ENCODE data around the gene SLC15A1. TPM values are rescaled to one million over a fixed set of nuclear protein-coding genes. Genes with fewer than 3 reads are reported as not detected.

The SLC15A1 gene, protein sequence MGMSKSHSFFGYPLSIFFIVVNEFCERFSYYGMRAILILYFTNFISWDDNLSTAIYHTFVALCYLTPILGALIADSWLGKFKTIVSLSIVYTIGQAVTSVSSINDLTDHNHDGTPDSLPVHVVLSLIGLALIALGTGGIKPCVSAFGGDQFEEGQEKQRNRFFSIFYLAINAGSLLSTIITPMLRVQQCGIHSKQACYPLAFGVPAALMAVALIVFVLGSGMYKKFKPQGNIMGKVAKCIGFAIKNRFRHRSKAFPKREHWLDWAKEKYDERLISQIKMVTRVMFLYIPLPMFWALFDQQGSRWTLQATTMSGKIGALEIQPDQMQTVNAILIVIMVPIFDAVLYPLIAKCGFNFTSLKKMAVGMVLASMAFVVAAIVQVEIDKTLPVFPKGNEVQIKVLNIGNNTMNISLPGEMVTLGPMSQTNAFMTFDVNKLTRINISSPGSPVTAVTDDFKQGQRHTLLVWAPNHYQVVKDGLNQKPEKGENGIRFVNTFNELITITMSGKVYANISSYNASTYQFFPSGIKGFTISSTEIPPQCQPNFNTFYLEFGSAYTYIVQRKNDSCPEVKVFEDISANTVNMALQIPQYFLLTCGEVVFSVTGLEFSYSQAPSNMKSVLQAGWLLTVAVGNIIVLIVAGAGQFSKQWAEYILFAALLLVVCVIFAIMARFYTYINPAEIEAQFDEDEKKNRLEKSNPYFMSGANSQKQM
- not detected in 2 replicates for total RNA-seq

DNA sequence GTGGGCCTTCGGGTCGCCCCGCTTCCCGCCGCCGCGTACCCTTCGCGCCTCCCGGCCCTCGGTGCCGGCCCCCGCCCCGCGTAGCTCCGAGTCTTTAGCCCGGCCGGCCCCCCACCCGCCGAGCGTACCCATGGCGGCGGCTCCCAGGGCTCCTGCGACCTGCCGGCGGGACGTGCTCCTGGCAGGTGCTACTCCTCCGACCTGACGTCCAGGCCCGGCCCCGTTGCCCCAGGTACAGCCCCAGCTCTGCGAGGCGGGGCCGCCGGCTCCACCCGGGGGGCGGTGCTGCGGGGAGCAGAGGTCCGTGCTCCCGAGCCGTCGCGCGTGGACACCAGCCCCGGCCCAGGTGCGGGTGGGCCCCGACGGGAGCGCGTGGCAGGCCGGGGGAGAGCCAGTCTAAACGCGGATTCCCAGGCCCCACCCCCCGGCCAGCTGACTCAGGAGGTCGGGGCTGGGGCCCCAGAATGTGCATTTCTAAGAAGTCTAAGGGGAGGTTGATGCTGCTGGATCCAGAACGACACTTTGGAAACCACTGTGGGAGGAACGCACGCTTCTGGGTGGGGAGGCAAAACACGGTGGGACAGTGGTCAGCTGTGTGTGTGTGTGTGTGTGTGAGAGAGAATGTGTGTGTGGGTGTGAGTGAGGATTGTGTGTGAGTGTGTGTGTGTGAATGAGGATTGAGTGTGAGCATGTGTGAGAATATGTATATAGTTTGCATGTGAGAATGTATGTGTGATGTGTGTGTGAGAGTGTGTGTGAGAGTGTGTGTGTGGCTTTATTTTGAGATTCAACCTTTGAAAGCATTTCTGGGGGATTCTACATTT lies at the start of gene SLC15A1:
TSS of gene SLC15A1 (minus strand) at position 206 of the 824 bp plus-strand sequence. CDS start at position 132, 74 bp downstream.
- no peak within 1 kb of the TSS for H3K27ac Mint-ChIP-seq
- intact Hi-C loops (cut with micrococcal nuclease), result no loop called here
- peaks cover 2% of the 10 kb centered on the region for H3K36me3 Mint-ChIP-seq (ENCODE audit: low read depth)
- peaks cover 17% of the 10 kb centered on the region for H3K9me3 Mint-ChIP-seq
- no peaks in the 10 kb centered on the region for H3K4me1 Mint-ChIP-seq (ENCODE audit: low read depth)
- H3K27me3 Mint-ChIP-seq (ENCODE audit: insufficient read depth), result peaks cover 44% of the 10 kb centered on the region
- H3K4me3 Mint-ChIP-seq, result no peak within 1 kb of the TSS
- no peak for DNase-seq (ENCODE audit: low spot score)

DNA sequence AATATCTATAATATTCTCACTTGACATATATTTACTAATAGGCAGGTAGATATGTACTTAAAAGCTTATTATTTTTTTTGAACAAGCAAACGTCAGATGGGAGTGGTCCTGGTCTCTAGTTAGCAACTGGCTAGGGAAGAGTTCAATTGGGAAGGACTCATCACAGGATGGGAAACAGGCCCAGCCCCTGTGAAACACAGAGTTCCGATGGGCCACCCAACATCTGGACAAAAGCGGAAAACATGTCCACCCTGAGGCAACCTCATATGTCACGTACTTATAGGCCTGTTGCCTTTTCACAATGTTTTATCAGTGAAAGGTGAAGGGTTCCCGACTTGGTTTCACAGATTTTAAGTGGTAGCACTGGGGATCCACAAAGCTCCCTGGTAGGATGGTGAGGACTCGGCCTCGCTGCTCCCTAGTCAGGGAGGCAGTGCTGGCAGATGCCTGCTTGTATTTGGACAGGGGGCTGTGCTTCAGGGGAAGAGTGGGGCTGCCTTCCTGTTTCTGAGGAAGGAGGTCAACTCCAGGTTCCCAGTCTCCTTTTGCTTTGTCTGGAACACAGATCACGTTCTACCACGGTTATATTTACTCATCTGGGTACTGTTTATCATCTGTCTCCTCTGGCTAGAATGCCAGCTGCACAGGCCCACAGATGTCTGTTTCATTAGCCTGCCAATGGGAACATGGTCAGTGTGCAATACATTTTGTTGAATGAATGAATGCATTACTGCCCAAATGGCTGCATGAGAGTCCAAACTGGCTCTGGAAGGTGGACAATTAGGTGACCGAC lies 49.4 kb upstream of the SLC15A1 start:
- Mint-ChIP-seq H3K27me3 (ENCODE audit: insufficient read depth) (no peaks in the 10 kb centered on the region), H3K4me3 (no peak overlapping the region), H3K36me3 (ENCODE audit: low read depth) (peaks cover 29% of the 10 kb centered on the region), H3K27ac (no peak overlapping the region), H3K4me1 (ENCODE audit: low read depth) (peaks cover 7% of the 10 kb centered on the region), H3K9me3 (no peaks in the 10 kb centered on the region)
- intact Hi-C loops (cut with micrococcal nuclease), result no loop called here
- no peak for DNase-seq (ENCODE audit: low spot score)

DNA sequence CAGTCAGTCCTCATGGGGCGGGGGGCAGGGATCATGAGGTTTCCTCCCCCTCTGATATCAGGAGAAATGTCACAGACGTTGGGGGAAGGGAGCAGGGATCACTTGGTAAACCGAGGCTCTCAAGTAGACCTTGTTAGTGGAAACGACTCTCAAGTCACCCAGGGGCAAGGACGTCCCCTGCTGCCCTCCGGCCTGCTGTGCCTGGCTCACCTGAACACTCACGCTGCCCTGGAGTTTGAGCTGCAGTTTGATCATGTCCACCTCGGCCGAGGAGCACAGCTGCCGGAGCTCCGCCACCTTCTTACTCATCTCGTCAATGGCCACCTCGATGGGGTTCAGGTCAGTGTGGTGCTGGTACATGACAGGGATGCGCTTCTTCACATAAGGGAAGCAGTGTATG lies 47.6 kb upstream of the SLC15A1 start:
- peaks cover 35% of the 10 kb centered on the region for H3K36me3 Mint-ChIP-seq (ENCODE audit: low read depth)
- H3K27ac Mint-ChIP-seq, result no peak overlapping the region
- H3K9me3 Mint-ChIP-seq, result no peaks in the 10 kb centered on the region

DNA sequence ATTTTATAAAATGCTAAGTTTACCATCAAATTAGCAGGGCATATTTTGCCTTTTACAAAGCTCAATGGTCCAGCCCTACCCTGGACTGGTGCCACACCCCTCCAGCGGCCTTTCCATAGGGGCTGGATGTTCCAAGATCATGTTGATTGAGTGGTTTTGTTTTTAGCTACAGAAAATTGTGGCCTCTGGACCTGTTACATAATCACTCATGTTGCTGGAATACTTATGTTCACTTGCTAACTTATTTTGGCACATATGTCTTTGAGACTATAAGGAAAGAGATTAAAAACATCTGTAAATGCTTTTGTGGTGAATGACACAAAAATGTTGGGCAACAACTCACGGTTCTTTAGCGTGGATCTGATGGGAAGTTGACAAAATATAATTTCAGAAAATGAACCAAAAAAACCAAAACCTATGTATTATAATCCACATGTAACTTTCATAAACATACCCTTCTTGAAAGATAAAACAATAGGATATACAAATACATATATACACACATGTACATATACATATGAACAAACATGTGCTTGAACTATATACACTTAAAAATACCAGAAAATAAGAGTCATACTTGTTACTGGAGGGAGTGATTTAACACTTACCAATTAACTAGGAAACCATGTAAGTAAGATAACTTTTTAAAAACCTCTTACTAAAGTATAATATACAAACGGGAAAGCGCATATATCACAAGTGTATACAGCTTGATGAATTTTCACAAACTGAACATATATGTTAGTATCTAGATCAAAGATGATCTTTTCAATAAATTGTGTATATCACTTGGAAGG lies 46.6 kb upstream of the SLC15A1 start:
- intact Hi-C loops (cut with micrococcal nuclease), result no loop called here
- no peak overlapping the region for H3K4me3 Mint-ChIP-seq
- no peak overlapping the region for H3K27ac Mint-ChIP-seq
- H3K9me3 Mint-ChIP-seq, result no peaks in the 10 kb centered on the region
- DNase-seq (ENCODE audit: low spot score), result no peak
- peaks cover 7% of the 10 kb centered on the region for H3K4me1 Mint-ChIP-seq (ENCODE audit: low read depth)
- H3K27me3 Mint-ChIP-seq (ENCODE audit: insufficient read depth), result no peaks in the 10 kb centered on the region
- H3K36me3 Mint-ChIP-seq (ENCODE audit: low read depth), result peaks cover 39% of the 10 kb centered on the region

More for the DNA sequence above, 47.6 kb upstream of the SLC15A1 start:
- DNase-seq (ENCODE audit: low spot score), result no peak
- no peak overlapping the region for H3K4me3 Mint-ChIP-seq
- H3K27me3 Mint-ChIP-seq (ENCODE audit: insufficient read depth), result no peaks in the 10 kb centered on the region
- intact Hi-C loops (cut with micrococcal nuclease), result no loop called here
- H3K4me1 Mint-ChIP-seq (ENCODE audit: low read depth), result peaks cover 7% of the 10 kb centered on the region

DNA sequence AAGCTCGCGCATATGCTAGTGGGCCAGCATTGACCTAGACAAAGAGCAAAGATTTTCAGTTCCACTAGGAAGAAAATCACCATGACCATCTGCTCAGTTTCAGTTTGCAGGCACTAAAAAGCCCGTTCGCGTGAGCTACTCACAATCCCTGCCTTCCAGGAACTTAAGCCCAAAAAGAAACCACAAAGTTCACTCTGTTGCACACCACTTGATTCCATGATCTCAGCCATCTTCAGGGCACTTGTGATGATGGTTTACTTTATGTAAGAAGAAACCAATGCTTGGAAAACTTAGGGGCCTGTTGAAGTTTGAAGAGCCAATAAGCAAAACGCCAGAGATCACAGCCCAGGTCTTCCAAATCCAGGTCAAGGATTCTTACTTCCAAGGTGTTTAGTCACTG lies 45.0 kb upstream of the SLC15A1 start:
- H3K27ac Mint-ChIP-seq, result no peak overlapping the region
- intact Hi-C loops (cut with micrococcal nuclease), result no loop called here
- H3K36me3 Mint-ChIP-seq (ENCODE audit: low read depth), result peaks cover 40% of the 10 kb centered on the region
- peaks cover 7% of the 10 kb centered on the region for H3K4me1 Mint-ChIP-seq (ENCODE audit: low read depth)
- H3K27me3 Mint-ChIP-seq (ENCODE audit: insufficient read depth), result no peaks in the 10 kb centered on the region
- H3K4me3 Mint-ChIP-seq, result no peak overlapping the region
- DNase-seq (ENCODE audit: low spot score), result no peak
- H3K9me3 Mint-ChIP-seq, result peaks cover 3% of the 10 kb centered on the region

DNA sequence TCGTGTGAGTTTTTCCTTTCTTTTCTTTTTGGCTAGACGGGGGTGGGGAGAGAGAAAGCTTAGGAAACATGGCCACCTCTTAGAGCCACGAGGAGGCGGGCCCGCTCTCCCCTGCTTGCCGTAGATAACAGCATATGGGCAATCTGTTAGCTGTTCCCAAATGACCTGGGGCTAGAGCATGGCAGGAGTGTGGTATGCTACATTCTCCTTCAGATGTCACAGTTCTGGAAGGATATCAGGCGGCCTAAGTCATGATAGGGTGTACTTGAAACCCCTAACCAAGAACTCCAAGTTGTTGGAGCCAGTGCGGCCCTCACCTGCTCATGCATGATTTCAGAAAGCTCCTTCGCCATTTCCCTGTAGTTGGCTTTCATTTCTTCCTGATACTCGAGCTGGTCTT lies 44.3 kb upstream of the SLC15A1 start:
- Mint-ChIP-seq H3K27ac (no peak overlapping the region), H3K9me3 (peaks cover 4% of the 10 kb centered on the region), H3K27me3 (ENCODE audit: insufficient read depth) (no peaks in the 10 kb centered on the region), H3K4me3 (no peak overlapping the region), H3K36me3 (ENCODE audit: low read depth) (peaks cover 45% of the 10 kb centered on the region), H3K4me1 (ENCODE audit: low read depth) (peaks cover 7% of the 10 kb centered on the region)
- intact Hi-C loops (cut with micrococcal nuclease), result no loop called here
- DNase-seq (ENCODE audit: low spot score), result no peak

DNA sequence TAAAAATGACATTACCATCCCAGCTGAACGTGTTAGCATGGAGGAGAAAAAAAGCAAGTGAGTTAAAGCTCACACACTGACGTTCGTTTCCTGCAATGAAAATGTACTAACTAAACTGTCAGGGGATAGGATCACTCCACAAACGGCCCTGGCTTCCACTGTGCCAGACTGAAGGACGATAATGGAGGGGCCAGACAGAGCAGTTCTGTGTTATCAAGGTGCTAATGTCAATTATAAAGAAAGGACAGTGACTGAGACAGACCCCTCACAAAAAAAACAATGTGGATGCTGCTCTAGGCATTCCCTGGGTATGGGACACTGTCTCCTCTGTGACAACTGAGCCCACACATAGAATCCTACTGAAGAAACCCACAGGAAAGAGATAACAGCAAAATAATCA lies 43.7 kb upstream of the SLC15A1 start:
- intact Hi-C loops (cut with micrococcal nuclease), result no loop called here
- H3K36me3 Mint-ChIP-seq (ENCODE audit: low read depth), result peaks cover 46% of the 10 kb centered on the region
- H3K27me3 Mint-ChIP-seq (ENCODE audit: insufficient read depth), result no peaks in the 10 kb centered on the region
- no peak overlapping the region for H3K4me3 Mint-ChIP-seq
- peaks cover 7% of the 10 kb centered on the region for H3K4me1 Mint-ChIP-seq (ENCODE audit: low read depth)
- DNase-seq (ENCODE audit: low spot score), result no peak
- peaks cover 4% of the 10 kb centered on the region for H3K9me3 Mint-ChIP-seq
- no peak overlapping the region for H3K27ac Mint-ChIP-seq

DNA sequence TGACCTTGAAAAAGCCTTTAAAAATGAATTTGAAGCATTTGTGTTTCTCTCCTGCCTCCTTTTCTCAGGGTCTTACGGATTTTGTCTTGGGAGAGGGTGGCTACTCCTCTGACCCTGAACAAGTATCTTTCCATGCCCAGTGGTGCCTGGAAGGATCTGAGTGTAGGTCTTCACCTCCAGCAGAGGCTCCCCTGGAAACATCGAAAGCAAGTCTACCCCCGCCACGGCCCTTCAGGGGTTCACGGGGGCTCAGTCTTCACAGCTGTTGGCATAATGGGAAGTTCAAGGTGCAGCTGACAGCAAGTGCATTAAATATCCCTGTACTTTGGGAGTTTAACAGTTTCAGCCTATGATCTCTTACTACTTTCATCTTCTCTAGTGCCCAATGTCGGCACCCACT lies 42.7 kb upstream of the SLC15A1 start:
- no peak for DNase-seq (ENCODE audit: low spot score)
- Mint-ChIP-seq H3K27ac (no peak overlapping the region), H3K4me1 (ENCODE audit: low read depth) (peaks cover 7% of the 10 kb centered on the region), H3K4me3 (no peak overlapping the region), H3K9me3 (peaks cover 4% of the 10 kb centered on the region), H3K36me3 (ENCODE audit: low read depth) (peaks cover 46% of the 10 kb centered on the region), H3K27me3 (ENCODE audit: insufficient read depth) (no peaks in the 10 kb centered on the region)
- intact Hi-C loops (cut with micrococcal nuclease), result no loop called here

DNA sequence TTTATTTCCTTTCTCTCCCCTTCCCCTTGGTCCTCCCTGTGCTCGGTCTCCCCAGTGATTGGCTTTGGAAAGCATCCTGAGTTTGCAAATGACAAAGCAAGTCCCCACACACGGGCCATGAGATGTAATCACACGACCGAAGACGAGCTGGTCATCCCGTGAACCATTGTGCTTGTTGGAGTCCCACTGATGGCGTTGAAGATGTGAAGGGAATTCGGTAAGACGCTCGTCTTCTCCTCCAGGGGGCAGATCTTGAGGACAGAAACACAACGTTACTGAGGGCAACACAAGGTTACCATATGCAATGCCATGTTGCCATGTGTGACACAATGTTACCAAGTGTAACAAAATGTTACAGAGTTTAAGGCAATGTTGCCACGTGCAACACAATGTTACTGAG lies 42.0 kb upstream of the SLC15A1 start:
- intact Hi-C loops (cut with micrococcal nuclease), result no loop called here
- peaks cover 7% of the 10 kb centered on the region for H3K4me1 Mint-ChIP-seq (ENCODE audit: low read depth)
- H3K27ac Mint-ChIP-seq, result no peak overlapping the region
- no peak for DNase-seq (ENCODE audit: low spot score)
- H3K36me3 Mint-ChIP-seq (ENCODE audit: low read depth), result peaks cover 46% of the 10 kb centered on the region
- H3K4me3 Mint-ChIP-seq, result no peak overlapping the region
- H3K27me3 Mint-ChIP-seq (ENCODE audit: insufficient read depth), result no peaks in the 10 kb centered on the region
- H3K9me3 Mint-ChIP-seq, result peaks cover 4% of the 10 kb centered on the region

DNA sequence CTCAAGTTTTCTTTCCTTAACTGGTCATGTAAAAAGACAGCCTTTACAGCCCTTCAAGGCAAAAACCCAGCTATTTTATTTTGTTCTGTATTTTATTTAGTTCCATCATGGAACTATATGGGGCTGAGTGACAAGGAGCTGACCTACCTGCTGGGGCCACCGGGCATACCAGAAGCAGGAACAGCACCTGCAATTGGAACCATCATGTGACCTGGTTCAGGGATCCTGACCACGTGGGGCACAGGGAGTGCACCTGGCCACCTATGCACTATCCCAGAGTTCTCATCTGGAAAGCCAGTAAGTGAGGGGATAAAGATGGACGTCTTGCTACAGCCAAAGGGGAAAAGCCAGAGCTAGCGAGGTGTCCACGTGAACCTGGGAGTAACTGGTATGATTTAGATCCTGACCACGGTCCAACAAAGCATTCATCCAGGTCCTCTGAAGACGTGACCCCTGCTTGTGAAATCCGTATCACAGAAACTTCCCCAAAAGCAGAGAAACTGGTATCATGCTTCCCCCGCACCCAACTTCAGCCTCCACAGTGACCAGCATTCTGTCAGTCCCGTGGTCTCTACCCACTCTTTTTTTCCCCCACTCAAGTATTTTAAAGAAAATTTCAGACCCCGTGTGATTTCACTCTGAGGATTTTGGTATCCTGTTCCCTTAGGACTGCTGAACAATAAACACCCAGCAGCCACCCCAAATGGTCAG lies 40.5 kb upstream of the SLC15A1 start:
- intact Hi-C loops (cut with micrococcal nuclease), result no loop called here
- H3K4me3 Mint-ChIP-seq, result no peak overlapping the region
- peaks cover 37% of the 10 kb centered on the region for H3K36me3 Mint-ChIP-seq (ENCODE audit: low read depth)
- no peak overlapping the region for H3K27ac Mint-ChIP-seq
- peaks cover 2% of the 10 kb centered on the region for H3K27me3 Mint-ChIP-seq (ENCODE audit: insufficient read depth)
- DNase-seq (ENCODE audit: low spot score), result no peak
- H3K9me3 Mint-ChIP-seq, result peaks cover 4% of the 10 kb centered on the region
- H3K4me1 Mint-ChIP-seq (ENCODE audit: low read depth), result peaks cover 7% of the 10 kb centered on the region

DNA sequence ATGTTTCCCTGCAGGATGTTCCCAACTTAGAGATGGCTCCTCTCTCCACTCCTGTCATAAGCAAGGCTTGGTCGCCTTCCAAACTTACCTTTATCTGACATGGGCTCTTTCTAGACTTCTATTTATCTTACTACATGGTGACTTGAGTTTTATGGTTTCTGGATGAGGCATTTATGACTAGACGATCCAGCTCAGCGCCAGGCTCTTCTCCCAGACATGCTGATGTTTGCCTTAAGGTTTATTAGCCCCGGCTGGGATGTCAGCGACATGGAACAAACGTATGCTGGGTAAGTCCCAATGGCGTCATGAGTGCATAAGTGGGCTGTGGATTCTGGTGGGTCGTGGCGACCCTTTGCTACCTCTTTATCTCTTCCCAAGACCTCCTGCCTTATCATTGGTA lies 39.8 kb upstream of the SLC15A1 start:
- H3K9me3 Mint-ChIP-seq, result peaks cover 4% of the 10 kb centered on the region
- intact Hi-C loops (cut with micrococcal nuclease), result no loop called here
- H3K27me3 Mint-ChIP-seq (ENCODE audit: insufficient read depth), result peaks cover 5% of the 10 kb centered on the region
- H3K27ac Mint-ChIP-seq, result no peak overlapping the region
- no peak for DNase-seq (ENCODE audit: low spot score)
- H3K36me3 Mint-ChIP-seq (ENCODE audit: low read depth), result peaks cover 35% of the 10 kb centered on the region
- no peak overlapping the region for H3K4me3 Mint-ChIP-seq
- H3K4me1 Mint-ChIP-seq (ENCODE audit: low read depth), result peaks cover under 1% of the 10 kb centered on the region
